ENCODE data around the gene STOX2.

- TF ChIP-seq POLR2A (IDR thresholded peaks at IDR 0.05; ENCODE audit: low read depth, low read length) = no peak
- no peak for TF ChIP-seq FOS (IDR thresholded peaks at IDR 0.05; ENCODE audit: borderline replicate concordance, insufficient read depth, low read length)
These were observed 109.2 kb downstream of the STOX2 start for GRCh38 chr4:184014301-184014700.
